Subcutaneous abdominal adipose tissue (tissue), 5 donors: ENCODE results near the gene PRKAR1B.

Experiments
- H3K27ac ChIP-seq: one replicate; pipeline ENCODE4 v1.7.0; 2013; ENCODE audit warnings: low read depth, mild to moderate bottlenecking, inconsistent platforms, low read length, moderate library complexity
- H3K27me3 ChIP-seq, 5 donors: one replicate each; pipeline ENCODE4 v1.7.0; 2013; ENCODE audit warnings: low read length in 5 of 5, inconsistent platforms in 1 of 5; ENCODE audit not compliant: control insufficient read depth in 5 of 5, insufficient read depth in 4 of 5
- H3K36me3 ChIP-seq, 5 donors: one replicate each; pipeline ENCODE4 v1.7.0; 2013; ENCODE audit warnings: low read length in 5 of 5; ENCODE audit not compliant: control insufficient read depth in 5 of 5, insufficient read depth in 5 of 5
- H3K4me1 ChIP-seq, 5 donors: one replicate each; pipeline ENCODE4 v1.7.0; 2013; ENCODE audit warnings: low read length in 5 of 5, mild to moderate bottlenecking in 3 of 5, moderate library complexity in 1 of 5; ENCODE audit not compliant: control insufficient read depth in 5 of 5, insufficient read depth in 5 of 5
- H3K4me3 ChIP-seq, 5 donors: one replicate each; pipeline ENCODE4 v1.7.0; 2013; ENCODE audit warnings: low read length in 5 of 5, low read depth in 1 of 5
- H3K9ac ChIP-seq, 5 donors: one replicate each; pipeline ENCODE4 v1.7.0; 2013; ENCODE audit warnings: low read length in 5 of 5, mild to moderate bottlenecking in 4 of 5, moderate library complexity in 3 of 5
- H3K9me3 ChIP-seq, 5 donors: one replicate each; pipeline ENCODE4 v1.7.0; 2013; ENCODE audit warnings: low read length in 5 of 5; ENCODE audit not compliant: control insufficient read depth in 5 of 5
- donor health status: healthy.
- donor health status: healthy.
- donor health status: healthy.
- donor health status: healthy.
- donor health status: healthy.

The PRKAR1B gene

GRCh38 chr7:602341-603141 is 124.5 kb downstream of the PRKAR1B start:
- H3K4me3 ChIP-seq, result peak overlapping the region in 2 of 5 donors; percentile 4 to 22
- no peaks in the 10 kb centered on the region for H3K27me3 ChIP-seq
- H3K27ac ChIP-seq, result peak overlapping the region; percentile 70
- peak overlapping the region in 3 of 5 donors; percentile 1 to 48 (median 25) for H3K9ac ChIP-seq
- H3K4me1 ChIP-seq, result peaks cover 0 to 44% (median 30%) of the 10 kb centered on the region in 5 donors
- no peaks in the 10 kb centered on the region for H3K9me3 ChIP-seq
- peaks cover 0 to 2% (median 0%) of the 10 kb centered on the region in 5 donors for H3K36me3 ChIP-seq

GRCh38 chr7:601595-602340 is 125.3 kb downstream of the PRKAR1B start:
- Histone ChIP-seq H3K4me3 (peak overlapping the region in 2 of 5 donors; percentile 4 to 22), H3K27me3 (no peaks in the 10 kb centered on the region), H3K36me3 (peaks cover 0 to 2% (median 0%) of the 10 kb centered on the region in 5 donors), H3K4me1 (peaks cover 0 to 44% (median 30%) of the 10 kb centered on the region in 5 donors), H3K9ac (peak overlapping the region in 1 of 5 donors; percentile 48), H3K9me3 (no peaks in the 10 kb centered on the region), H3K27ac (peak overlapping the region; percentile 70)

GRCh38 chr7:601036-601594 is 126.0 kb downstream of the PRKAR1B start:
- H3K27me3 ChIP-seq, result no peaks in the 10 kb centered on the region
- H3K4me3 ChIP-seq, result peak overlapping the region in 2 of 5 donors; percentile 4 to 22
- no peaks in the 10 kb centered on the region for H3K9me3 ChIP-seq
- peaks cover 0 to 44% (median 30%) of the 10 kb centered on the region in 5 donors for H3K4me1 ChIP-seq
- no peak overlapping the region for H3K27ac ChIP-seq
- H3K36me3 ChIP-seq, result peaks cover 0 to 2% (median 0%) of the 10 kb centered on the region in 5 donors
- H3K9ac ChIP-seq, result no peak overlapping the region

GRCh38 chr7:600149-601035 is 126.7 kb downstream of the PRKAR1B start:
- Histone ChIP-seq H3K9ac (no peak overlapping the region), H3K4me1 (peaks cover 0 to 44% (median 30%) of the 10 kb centered on the region in 5 donors), H3K27me3 (no peaks in the 10 kb centered on the region), H3K9me3 (peaks cover 0 to 5% (median 3%) of the 10 kb centered on the region in 5 donors), H3K4me3 (no peak overlapping the region), H3K36me3 (peaks cover 0 to 4% (median 0%) of the 10 kb centered on the region in 5 donors), H3K27ac (no peak overlapping the region)

GRCh38 chr7:598899-599298 is 128.2 kb downstream of the PRKAR1B start:
- no peak overlapping the region for H3K4me3 ChIP-seq
- no peak overlapping the region for H3K27ac ChIP-seq
- H3K9me3 ChIP-seq, result peaks cover 0 to 5% (median 3%) of the 10 kb centered on the region in 5 donors
- peaks cover 0 to 4% (median 0%) of the 10 kb centered on the region in 5 donors for H3K36me3 ChIP-seq
- H3K27me3 ChIP-seq, result no peaks in the 10 kb centered on the region
- H3K9ac ChIP-seq, result no peak overlapping the region
- H3K4me1 ChIP-seq, result peaks cover 0 to 33% (median 24%) of the 10 kb centered on the region in 5 donors

- H3K4me3 ChIP-seq, result no peak overlapping the region
- peaks cover 0 to 5% (median 3%) of the 10 kb centered on the region in 5 donors for H3K9me3 ChIP-seq
- no peaks in the 10 kb centered on the region for H3K27me3 ChIP-seq
- peaks cover 0 to 4% (median 0%) of the 10 kb centered on the region in 5 donors for H3K36me3 ChIP-seq
- H3K9ac ChIP-seq, result no peak overlapping the region
- H3K4me1 ChIP-seq, result peaks cover 0 to 31% (median 24%) of the 10 kb centered on the region in 5 donors
- no peak overlapping the region for H3K27ac ChIP-seq
Measured at GRCh38 chr7:597348-598178, 129.5 kb downstream of the PRKAR1B start.

- Histone ChIP-seq H3K27me3 (peaks cover 0 to 4% (median 0%) of the 10 kb centered on the region in 5 donors), H3K36me3 (peaks cover 0 to 4% (median 0%) of the 10 kb centered on the region in 5 donors), H3K9ac (no peak overlapping the region), H3K4me1 (peaks cover 0 to 26% (median 17%) of the 10 kb centered on the region in 5 donors), H3K4me3 (no peak overlapping the region), H3K9me3 (peaks cover 0 to 5% (median 3%) of the 10 kb centered on the region in 5 donors), H3K27ac (no peak overlapping the region)
Measured at GRCh38 chr7:596819-597182, 130.3 kb downstream of the PRKAR1B start.

- H3K27me3 ChIP-seq, result peaks cover 0 to 5% (median 0%) of the 10 kb centered on the region in 5 donors
- peaks cover 0 to 4% (median 0%) of the 10 kb centered on the region in 5 donors for H3K36me3 ChIP-seq
- no peak overlapping the region for H3K4me3 ChIP-seq
- H3K27ac ChIP-seq, result no peak overlapping the region
- H3K4me1 ChIP-seq, result peaks cover 0 to 23% (median 13%) of the 10 kb centered on the region in 5 donors
- peaks cover 0 to 5% (median 3%) of the 10 kb centered on the region in 5 donors for H3K9me3 ChIP-seq
- no peak overlapping the region for H3K9ac ChIP-seq
Measured at GRCh38 chr7:596071-596818, 130.8 kb downstream of the PRKAR1B start.
